ENCODE measurements around the gene INO80.

Gene INO80

GRCh38 chr15:40992241-40992741, 123.8 kb downstream of the INO80 start:
- Histone ChIP-seq H3K36me3 (ENCODE audit: control insufficient read depth, insufficient read depth, low read length) (peaks cover 7% of the 10 kb centered on the region), H3K4me3 (replicated peaks; ENCODE audit: low read depth, low read length) (no peak overlapping the region), H3K27me3 (replicated peaks; ENCODE audit: control insufficient read depth, insufficient read depth, low read length) (no peaks in the 10 kb centered on the region)
- TF ChIP-seq, protein P1, sequence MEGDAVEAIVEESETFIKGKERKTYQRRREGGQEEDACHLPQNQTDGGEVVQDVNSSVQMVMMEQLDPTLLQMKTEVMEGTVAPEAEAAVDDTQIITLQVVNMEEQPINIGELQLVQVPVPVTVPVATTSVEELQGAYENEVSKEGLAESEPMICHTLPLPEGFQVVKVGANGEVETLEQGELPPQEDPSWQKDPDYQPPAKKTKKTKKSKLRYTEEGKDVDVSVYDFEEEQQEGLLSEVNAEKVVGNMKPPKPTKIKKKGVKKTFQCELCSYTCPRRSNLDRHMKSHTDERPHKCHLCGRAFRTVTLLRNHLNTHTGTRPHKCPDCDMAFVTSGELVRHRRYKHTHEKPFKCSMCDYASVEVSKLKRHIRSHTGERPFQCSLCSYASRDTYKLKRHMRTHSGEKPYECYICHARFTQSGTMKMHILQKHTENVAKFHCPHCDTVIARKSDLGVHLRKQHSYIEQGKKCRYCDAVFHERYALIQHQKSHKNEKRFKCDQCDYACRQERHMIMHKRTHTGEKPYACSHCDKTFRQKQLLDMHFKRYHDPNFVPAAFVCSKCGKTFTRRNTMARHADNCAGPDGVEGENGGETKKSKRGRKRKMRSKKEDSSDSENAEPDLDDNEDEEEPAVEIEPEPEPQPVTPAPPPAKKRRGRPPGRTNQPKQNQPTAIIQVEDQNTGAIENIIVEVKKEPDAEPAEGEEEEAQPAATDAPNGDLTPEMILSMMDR (IDR thresholded peaks at IDR 0.05; ENCODE audit: insufficient read depth, low read length, poor library complexity, severe bottlenecking), result no peak
- no peak for DNase-seq (ENCODE audit: extremely low read depth, insufficient read length)

- Histone ChIP-seq H3K4me3 (replicated peaks; ENCODE audit: low read depth, low read length) (no peak overlapping the region), H3K36me3 (ENCODE audit: control insufficient read depth, insufficient read depth, low read length) (peaks cover 10% of the 10 kb centered on the region), H3K27me3 (replicated peaks; ENCODE audit: control insufficient read depth, insufficient read depth, low read length) (no peaks in the 10 kb centered on the region)
- TF ChIP-seq, protein P1 (IDR thresholded peaks at IDR 0.05; ENCODE audit: insufficient read depth, low read length, poor library complexity, severe bottlenecking), result no peak
- DNase-seq (ENCODE audit: extremely low read depth, insufficient read length), result no peak
Observed at GRCh38 chr15:40991355-40991754, 124.7 kb downstream of the INO80 start.

DNA sequence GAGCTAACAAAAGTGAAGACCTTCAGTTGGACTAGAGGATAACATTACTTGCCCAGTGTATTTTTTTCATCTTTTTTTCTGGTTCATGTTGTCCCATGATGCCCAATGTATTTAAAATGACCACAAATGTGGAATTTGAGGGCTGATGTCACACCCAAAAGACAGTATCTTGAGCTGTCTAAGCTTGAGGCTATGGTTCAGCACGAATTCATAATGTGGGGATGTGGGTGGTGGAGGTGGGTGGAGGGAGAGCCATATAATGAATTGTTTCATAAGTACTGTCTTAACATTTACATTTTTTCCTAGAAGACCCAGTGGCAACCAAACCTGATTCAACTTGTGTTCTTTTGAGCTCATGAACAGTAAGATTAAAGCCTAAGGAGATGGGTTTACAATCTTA, 125.3 kb downstream of the INO80 start:
- TF ChIP-seq, protein P1 (IDR thresholded peaks at IDR 0.05; ENCODE audit: insufficient read depth, low read length, poor library complexity, severe bottlenecking), result no peak
- H3K4me3 ChIP-seq (replicated peaks; ENCODE audit: low read depth, low read length), result no peak overlapping the region
- no peak for DNase-seq (ENCODE audit: extremely low read depth, insufficient read length)
- H3K27me3 ChIP-seq (replicated peaks; ENCODE audit: control insufficient read depth, insufficient read depth, low read length), result no peaks in the 10 kb centered on the region
- H3K36me3 ChIP-seq (ENCODE audit: control insufficient read depth, insufficient read depth, low read length), result peaks cover 11% of the 10 kb centered on the region

DNA sequence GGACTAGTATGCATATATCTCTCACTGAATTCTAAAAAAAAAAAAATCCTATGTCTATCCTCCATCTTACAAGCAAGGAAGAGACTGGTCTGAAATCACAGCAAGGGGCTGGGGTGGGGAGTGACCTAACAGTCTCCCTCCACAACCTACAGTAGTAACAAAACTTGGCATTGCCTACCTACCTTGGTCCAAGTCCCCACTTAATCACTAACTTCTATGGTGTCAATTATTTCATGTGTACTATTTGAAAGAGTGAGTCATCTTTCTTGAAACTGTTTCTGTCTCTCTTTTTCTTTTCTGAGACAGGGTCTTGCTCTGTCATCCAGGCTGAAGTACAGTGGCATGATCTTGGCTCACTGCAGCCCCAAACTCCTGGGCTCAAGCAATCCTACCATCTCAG, 126.0 kb downstream of the INO80 start:
- TF ChIP-seq, protein P1 (IDR thresholded peaks at IDR 0.05; ENCODE audit: insufficient read depth, low read length, poor library complexity, severe bottlenecking), result no peak
- H3K27me3 ChIP-seq (replicated peaks; ENCODE audit: control insufficient read depth, insufficient read depth, low read length), result no peaks in the 10 kb centered on the region
- no peak for DNase-seq (ENCODE audit: extremely low read depth, insufficient read length)
- peaks cover 14% of the 10 kb centered on the region for H3K36me3 ChIP-seq (ENCODE audit: control insufficient read depth, insufficient read depth, low read length)
- H3K4me3 ChIP-seq (replicated peaks; ENCODE audit: low read depth, low read length), result no peak overlapping the region

- Histone ChIP-seq H3K27me3 (replicated peaks; ENCODE audit: control insufficient read depth, insufficient read depth, low read length) (no peaks in the 10 kb centered on the region), H3K36me3 (ENCODE audit: control insufficient read depth, insufficient read depth, low read length) (peaks cover 21% of the 10 kb centered on the region), H3K4me3 (replicated peaks; ENCODE audit: low read depth, low read length) (no peak overlapping the region)
- DNase-seq (ENCODE audit: extremely low read depth, insufficient read length), result no peak
- TF ChIP-seq, protein P1 (IDR thresholded peaks at IDR 0.05; ENCODE audit: insufficient read depth, low read length, poor library complexity, severe bottlenecking), result no peak
Observed at GRCh38 chr15:40988156-40988555, 127.9 kb downstream of the INO80 start.

GRCh38 chr15:40986820-40987219, 129.3 kb downstream of the INO80 start:
- TF ChIP-seq, protein P1 (IDR thresholded peaks at IDR 0.05; ENCODE audit: insufficient read depth, low read length, poor library complexity, severe bottlenecking), result no peak
- no peak overlapping the region for H3K4me3 ChIP-seq (replicated peaks; ENCODE audit: low read depth, low read length)
- DNase-seq (ENCODE audit: extremely low read depth, insufficient read length), result no peak
- no peaks in the 10 kb centered on the region for H3K27me3 ChIP-seq (replicated peaks; ENCODE audit: control insufficient read depth, insufficient read depth, low read length)
- peaks cover 27% of the 10 kb centered on the region for H3K36me3 ChIP-seq (ENCODE audit: control insufficient read depth, insufficient read depth, low read length)

Data from GM06990 (cell line).